RCC 7860 (cell line): Measurements from ENCODE around the gene MRPL19.

Source experiments
- DNase-seq: peaks from one replicate; pipeline ENCODE4 v3.0.0-alpha.2; 2015; ENCODE audit warnings: low spot score
- FAIRE-seq: peaks from 2 replicates; lab custom pipeline; 2012; peaks lifted over from hg19 to GRCh38; lab: Jason Lieb, UNC

Gene MRPL19

GRCh38 chr2:75720525-75720924, 73.9 kb downstream of the MRPL19 start:
- DNase-seq (no peak), FAIRE-seq (no peak)

GRCh38 chr2:75722687-75723086, 76.1 kb downstream of the MRPL19 start:
- no peak for DNase-seq
- no peak for FAIRE-seq

- DNase-seq (no peak), FAIRE-seq (no peak)
These were observed 82.2 kb downstream of the MRPL19 start for GRCh38 chr2:75728614-75729419.

GRCh38 chr2:75729861-75730260, 83.3 kb downstream of the MRPL19 start:
- DNase-seq: no peak
- no peak for FAIRE-seq

GRCh38 chr2:75736276-75736675, 89.7 kb downstream of the MRPL19 start:
- FAIRE-seq (no peak), DNase-seq (no peak)

GRCh38 chr2:75737961-75738360, 91.4 kb downstream of the MRPL19 start:
- DNase-seq (no peak), FAIRE-seq (no peak)
